ENCODE results near the gene NT5C3A.

The NT5C3A gene

GRCh38 chr7:33073243-33073642 is 10.7 kb upstream of the NT5C3A start:
- DNase-seq = no peak
- Histone ChIP-seq H3K9me3 (ENCODE audit: insufficient read depth, low read depth, low read length) (peaks cover 6% of the 10 kb centered on the region), H2AK5ac (ENCODE audit: low read length) (no peak overlapping the region), H4K91ac (ENCODE audit: low read depth, low read length) (no peak overlapping the region), H4K8ac (ENCODE audit: low read depth, low read length) (no peak overlapping the region), H3K79me2 (ENCODE audit: control insufficient read depth, insufficient read depth, low read length, poor library complexity) (no peaks in the 10 kb centered on the region), H2AFZ (ENCODE audit: insufficient read depth, low read length, poor library complexity) (no peak overlapping the region), H3K9ac (ENCODE audit: low read length) (no peak overlapping the region), H3K79me1 (ENCODE audit: low read length) (no peaks in the 10 kb centered on the region), H3K4me2 (ENCODE audit: low read length) (no peak overlapping the region), H3K18ac (ENCODE audit: low read length) (no peak overlapping the region), H3K4ac (ENCODE audit: low read depth, low read length) (no peak overlapping the region), H4K12ac (ENCODE audit: low read depth, low read length) (no peak overlapping the region), H3K4me1 (ENCODE audit: control insufficient read depth in 1 of 2, insufficient read depth in 2 of 2, low read length in 2 of 2) (no peaks in the 10 kb centered on the region), H2BK5ac (ENCODE audit: low read depth, low read length, poor library complexity) (no peak overlapping the region), H3K36me3 (ENCODE audit: control insufficient read depth in 1 of 2, insufficient read depth in 2 of 2, low read length in 2 of 2) (no peaks in the 10 kb centered on the region), H2BK120ac (ENCODE audit: insufficient read depth, low read length, poor library complexity) (no peak overlapping the region), H3K27me3 (ENCODE audit: insufficient read depth, low read length) (no peaks in the 10 kb centered on the region), H3K14ac (ENCODE audit: low read length) (no peak overlapping the region), H2BK12ac (ENCODE audit: low read length) (no peak overlapping the region), H3K27ac (ENCODE audit: low read depth, low read length) (no peak overlapping the region), H3K23ac (ENCODE audit: low read length) (no peak overlapping the region), H3K4me3 (ENCODE audit: low read depth, low read length) (no peak overlapping the region)
- no CpG with 5 or more reads among the region's 4 CpGs for WGBS (ENCODE audit: extremely low coverage, insufficient coverage, insufficient read length)

DNA sequence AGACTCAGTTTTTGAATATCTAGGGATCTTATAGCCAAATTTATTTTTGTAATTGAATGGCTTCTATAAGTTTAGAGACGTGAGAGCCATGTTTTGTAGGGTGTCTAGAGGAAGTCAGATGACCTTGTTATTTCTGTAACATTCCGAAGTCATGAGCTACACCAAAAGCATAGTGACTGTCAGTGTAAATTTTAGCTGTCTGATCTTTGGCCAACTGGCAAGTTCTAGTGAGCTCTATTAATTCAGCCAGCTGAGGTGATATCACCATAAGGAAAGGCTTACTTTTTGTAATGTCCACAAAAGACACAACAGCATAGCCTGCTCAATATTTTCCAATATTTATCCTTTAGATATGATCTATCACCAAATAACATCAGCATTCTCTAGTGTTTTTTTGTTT is 9.9 kb upstream of the NT5C3A start:
- H3K4me1 ChIP-seq (ENCODE audit: control insufficient read depth in 1 of 2, insufficient read depth in 2 of 2, low read length in 2 of 2) = no peaks in the 10 kb centered on the region
- no peak overlapping the region for H4K91ac ChIP-seq (ENCODE audit: low read depth, low read length)
- H2BK120ac ChIP-seq (ENCODE audit: insufficient read depth, low read length, poor library complexity) = no peak overlapping the region
- no peak overlapping the region for H3K4ac ChIP-seq (ENCODE audit: low read depth, low read length)
- no peak overlapping the region for H2AK5ac ChIP-seq (ENCODE audit: low read length)
- no peak overlapping the region for H4K12ac ChIP-seq (ENCODE audit: low read depth, low read length)
- H2BK12ac ChIP-seq (ENCODE audit: low read length) = no peak overlapping the region
- H3K18ac ChIP-seq (ENCODE audit: low read length) = no peak overlapping the region
- no peak overlapping the region for H3K9ac ChIP-seq (ENCODE audit: low read length)
- no peaks in the 10 kb centered on the region for H3K79me1 ChIP-seq (ENCODE audit: low read length)
- peaks cover 6% of the 10 kb centered on the region for H3K9me3 ChIP-seq (ENCODE audit: insufficient read depth, low read depth, low read length)
- whole genome bisulfite sequencing (ENCODE audit: extremely low coverage, insufficient coverage, insufficient read length) = no CpG with 5 or more reads among the region's 2 CpGs
- H3K4me3 ChIP-seq (ENCODE audit: low read depth, low read length) = no peak overlapping the region
- no peak overlapping the region for H2BK5ac ChIP-seq (ENCODE audit: low read depth, low read length, poor library complexity)
- H3K27ac ChIP-seq (ENCODE audit: low read depth, low read length) = no peak overlapping the region
- no peak overlapping the region for H2AFZ ChIP-seq (ENCODE audit: insufficient read depth, low read length, poor library complexity)
- no peak overlapping the region for H3K23ac ChIP-seq (ENCODE audit: low read length)
- no peaks in the 10 kb centered on the region for H3K27me3 ChIP-seq (ENCODE audit: insufficient read depth, low read length)
- no peak overlapping the region for H4K8ac ChIP-seq (ENCODE audit: low read depth, low read length)
- no peak overlapping the region for H3K4me2 ChIP-seq (ENCODE audit: low read length)
- no peaks in the 10 kb centered on the region for H3K79me2 ChIP-seq (ENCODE audit: control insufficient read depth, insufficient read depth, low read length, poor library complexity)
- H3K14ac ChIP-seq (ENCODE audit: low read length) = no peak overlapping the region
- no peak for DNase-seq
- H3K36me3 ChIP-seq (ENCODE audit: control insufficient read depth in 1 of 2, insufficient read depth in 2 of 2, low read length in 2 of 2) = no peaks in the 10 kb centered on the region

- Histone ChIP-seq H2BK12ac (ENCODE audit: low read length) (no peak overlapping the region), H2AK5ac (ENCODE audit: low read length) (no peak overlapping the region), H3K4ac (ENCODE audit: low read depth, low read length) (no peak overlapping the region), H3K4me3 (ENCODE audit: low read depth, low read length) (no peak overlapping the region), H3K27me3 (ENCODE audit: insufficient read depth, low read length) (no peaks in the 10 kb centered on the region), H3K4me2 (ENCODE audit: low read length) (no peak overlapping the region), H3K14ac (ENCODE audit: low read length) (no peak overlapping the region), H2BK5ac (ENCODE audit: low read depth, low read length, poor library complexity) (no peak overlapping the region), H3K79me1 (ENCODE audit: low read length) (no peaks in the 10 kb centered on the region), H3K36me3 (ENCODE audit: control insufficient read depth in 1 of 2, insufficient read depth in 2 of 2, low read length in 2 of 2) (no peaks in the 10 kb centered on the region), H3K4me1 (ENCODE audit: control insufficient read depth in 1 of 2, insufficient read depth in 2 of 2, low read length in 2 of 2) (no peaks in the 10 kb centered on the region), H3K27ac (ENCODE audit: low read depth, low read length) (no peak overlapping the region), H2AFZ (ENCODE audit: insufficient read depth, low read length, poor library complexity) (no peak overlapping the region), H3K79me2 (ENCODE audit: control insufficient read depth, insufficient read depth, low read length, poor library complexity) (no peaks in the 10 kb centered on the region), H4K8ac (ENCODE audit: low read depth, low read length) (no peak overlapping the region), H3K23ac (ENCODE audit: low read length) (no peak overlapping the region), H4K91ac (ENCODE audit: low read depth, low read length) (no peak overlapping the region), H2BK120ac (ENCODE audit: insufficient read depth, low read length, poor library complexity) (no peak overlapping the region), H3K18ac (ENCODE audit: low read length) (no peak overlapping the region), H3K9me3 (ENCODE audit: insufficient read depth, low read depth, low read length) (peaks cover 6% of the 10 kb centered on the region), H4K12ac (ENCODE audit: low read depth, low read length) (no peak overlapping the region), H3K9ac (ENCODE audit: low read length) (no peak overlapping the region)
- WGBS (ENCODE audit: extremely low coverage, insufficient coverage, insufficient read length) = no CpG with 5 or more reads among the region's 6 CpGs
- no peak for DNase-seq
Observed at GRCh38 chr7:33070831-33071230, 8.3 kb upstream of the NT5C3A start.

- Histone ChIP-seq H3K27ac (ENCODE audit: low read depth, low read length) (no peak overlapping the region), H3K18ac (ENCODE audit: low read length) (no peak overlapping the region), H2BK5ac (ENCODE audit: low read depth, low read length, poor library complexity) (no peak overlapping the region), H3K27me3 (ENCODE audit: insufficient read depth, low read length) (no peaks in the 10 kb centered on the region), H2AK5ac (ENCODE audit: low read length) (no peak overlapping the region), H2AFZ (ENCODE audit: insufficient read depth, low read length, poor library complexity) (no peak overlapping the region), H3K36me3 (ENCODE audit: control insufficient read depth in 1 of 2, insufficient read depth in 2 of 2, low read length in 2 of 2) (no peaks in the 10 kb centered on the region), H4K91ac (ENCODE audit: low read depth, low read length) (no peak overlapping the region), H3K79me2 (ENCODE audit: control insufficient read depth, insufficient read depth, low read length, poor library complexity) (no peaks in the 10 kb centered on the region), H2BK120ac (ENCODE audit: insufficient read depth, low read length, poor library complexity) (no peak overlapping the region), H3K23ac (ENCODE audit: low read length) (no peak overlapping the region), H3K79me1 (ENCODE audit: low read length) (no peaks in the 10 kb centered on the region), H3K4me3 (ENCODE audit: low read depth, low read length) (no peak overlapping the region), H3K14ac (ENCODE audit: low read length) (no peak overlapping the region), H3K4me1 (ENCODE audit: control insufficient read depth in 1 of 2, insufficient read depth in 2 of 2, low read length in 2 of 2) (no peaks in the 10 kb centered on the region), H3K9me3 (ENCODE audit: insufficient read depth, low read depth, low read length) (peaks cover 6% of the 10 kb centered on the region), H3K9ac (ENCODE audit: low read length) (no peak overlapping the region), H3K4ac (ENCODE audit: low read depth, low read length) (no peak overlapping the region), H2BK12ac (ENCODE audit: low read length) (no peak overlapping the region), H3K4me2 (ENCODE audit: low read length) (no peak overlapping the region), H4K12ac (ENCODE audit: low read depth, low read length) (no peak overlapping the region), H4K8ac (ENCODE audit: low read depth, low read length) (no peak overlapping the region)
- no CpG with 5 or more reads among the region's 2 CpGs for WGBS (ENCODE audit: extremely low coverage, insufficient coverage, insufficient read length)
- no peak for DNase-seq
Observed at GRCh38 chr7:33070277-33070676, 7.7 kb upstream of the NT5C3A start.
